ENCODE measurements around the gene TIMM50.
A peak's percentile ranks its signal among the peaks of the same experiment; 100 is the strongest.
"Not testable (repeated sequence)": the region's sequence is repeated elsewhere in the genome, so short reads cannot be mapped to it uniquely, and the experiment has no call there.

TIMM50 gene

DNA sequence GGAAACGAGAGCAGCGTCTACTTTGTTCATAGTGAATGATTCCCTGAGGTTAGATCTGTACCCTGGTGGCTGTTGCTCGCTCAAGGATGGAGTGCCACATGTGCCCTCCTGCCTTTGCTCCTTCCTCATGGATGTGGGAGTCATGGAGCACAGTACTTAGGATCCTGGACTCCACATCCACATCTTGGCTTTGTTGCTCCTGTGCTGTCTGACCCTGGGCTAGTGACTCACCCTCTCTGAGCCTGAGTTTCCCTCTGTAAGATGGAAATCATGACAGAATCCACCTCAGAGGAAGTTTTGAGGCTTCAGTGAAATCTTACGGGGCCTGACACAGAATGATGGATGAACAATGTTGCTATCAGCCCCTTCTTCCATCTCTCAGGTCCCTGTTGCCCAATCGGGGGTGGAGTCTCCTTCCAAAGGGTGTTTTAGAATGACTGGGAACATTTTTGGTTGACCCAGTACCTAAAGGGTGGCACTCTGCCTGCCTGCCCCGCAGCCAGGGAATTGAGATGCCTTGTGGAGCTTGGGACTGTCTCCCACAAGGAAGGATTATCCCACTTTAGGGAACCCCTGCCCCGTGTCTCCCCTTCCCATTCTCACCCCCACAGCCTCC, 9.8 kb upstream of the TIMM50 start:
- DNase-seq: no peak

DNA sequence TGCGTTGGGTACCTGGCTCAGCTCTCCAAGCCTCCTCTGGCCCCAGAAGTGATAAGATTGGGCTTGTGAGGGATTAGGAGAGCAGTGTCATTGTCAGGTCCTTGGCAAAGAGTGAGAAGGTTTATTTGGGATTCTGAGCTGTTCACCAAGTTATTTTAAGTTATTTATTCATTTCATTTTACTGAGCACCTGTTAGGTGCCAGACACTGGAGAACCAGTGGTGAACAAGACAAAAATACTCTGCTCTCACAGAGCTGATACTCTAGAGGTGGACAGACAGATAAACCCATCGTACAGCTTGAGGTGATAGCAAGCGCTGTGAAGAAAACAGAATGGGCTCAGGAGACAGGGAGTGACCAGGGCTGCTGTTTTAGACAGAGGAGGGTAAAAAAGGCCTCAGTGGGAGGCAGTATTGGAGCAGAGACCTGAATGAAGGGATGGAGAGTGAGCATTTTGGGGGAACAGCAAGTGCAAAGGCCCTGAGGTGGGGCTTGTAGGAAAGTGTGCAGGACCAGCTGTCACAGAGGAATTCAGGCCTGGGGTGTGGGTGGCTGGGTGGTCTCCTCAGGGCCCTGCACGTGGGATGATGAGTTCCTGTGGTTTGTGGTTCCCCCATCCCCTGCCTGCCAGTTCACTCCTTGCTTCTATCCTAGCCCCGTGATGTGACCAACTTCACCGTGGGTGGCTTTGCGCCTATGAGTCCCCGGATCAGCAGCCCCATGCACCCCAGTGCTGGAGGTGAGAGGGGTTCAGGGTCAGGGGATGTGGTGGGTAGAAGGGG, 8.7 kb upstream of the TIMM50 start:
- no peak for DNase-seq

DNA sequence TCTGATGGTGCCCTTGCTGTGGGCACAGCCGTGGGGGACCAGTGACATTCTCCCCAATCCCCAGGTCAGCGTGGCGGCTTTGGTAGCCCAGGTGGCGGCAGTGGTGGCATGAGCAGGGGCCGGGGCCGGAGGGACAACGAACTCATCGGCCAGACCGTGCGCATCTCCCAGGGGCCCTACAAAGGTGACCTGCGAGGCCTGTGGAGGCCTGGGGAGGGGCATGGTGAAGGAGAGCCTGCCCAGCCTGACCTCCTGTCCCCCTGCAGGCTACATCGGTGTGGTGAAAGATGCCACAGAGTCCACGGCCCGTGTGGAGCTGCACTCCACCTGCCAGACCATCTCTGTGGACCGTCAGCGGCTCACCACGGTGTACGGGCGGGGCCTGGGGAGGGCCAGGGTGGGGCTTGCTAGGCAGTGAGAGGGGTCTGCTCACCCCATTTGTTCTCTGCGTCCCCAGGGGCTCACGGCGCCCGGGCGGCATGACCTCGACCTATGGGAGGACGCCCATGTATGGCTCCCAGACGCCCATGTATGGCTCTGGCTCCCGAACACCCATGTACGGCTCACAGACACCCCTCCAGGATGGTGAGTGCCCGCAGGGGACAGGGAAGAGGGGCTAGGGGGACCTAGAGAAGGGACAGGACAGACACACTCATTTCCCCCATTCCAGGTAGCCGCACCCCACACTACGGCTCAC, 7.7 kb upstream of the TIMM50 start:
- no peak for DNase-seq

DNA sequence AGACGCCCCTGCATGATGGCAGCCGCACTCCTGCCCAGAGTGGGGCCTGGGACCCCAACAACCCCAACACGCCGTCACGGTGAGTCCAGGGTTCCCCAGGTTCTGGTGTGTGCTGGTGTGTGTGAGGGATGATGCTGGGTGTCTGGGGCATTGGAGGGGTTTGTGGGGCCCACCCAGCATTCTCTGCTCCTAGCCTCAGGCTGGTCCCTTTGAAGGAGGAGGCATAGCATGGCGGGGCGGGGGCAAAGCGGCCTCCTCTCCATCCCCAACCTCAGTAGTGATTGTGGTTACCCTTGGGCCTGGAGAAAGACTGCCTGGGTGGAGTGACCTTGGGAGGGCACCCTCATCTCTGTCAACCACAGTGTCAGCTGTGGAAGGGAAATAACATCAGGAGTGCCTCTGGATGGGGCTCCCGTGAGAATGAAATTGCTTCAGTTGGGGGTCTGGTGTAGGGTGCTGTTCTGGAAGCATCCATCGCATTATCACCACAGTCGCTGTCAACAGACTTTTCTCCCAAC, 7.1 kb upstream of the TIMM50 start:
- no peak for DNase-seq

DNA sequence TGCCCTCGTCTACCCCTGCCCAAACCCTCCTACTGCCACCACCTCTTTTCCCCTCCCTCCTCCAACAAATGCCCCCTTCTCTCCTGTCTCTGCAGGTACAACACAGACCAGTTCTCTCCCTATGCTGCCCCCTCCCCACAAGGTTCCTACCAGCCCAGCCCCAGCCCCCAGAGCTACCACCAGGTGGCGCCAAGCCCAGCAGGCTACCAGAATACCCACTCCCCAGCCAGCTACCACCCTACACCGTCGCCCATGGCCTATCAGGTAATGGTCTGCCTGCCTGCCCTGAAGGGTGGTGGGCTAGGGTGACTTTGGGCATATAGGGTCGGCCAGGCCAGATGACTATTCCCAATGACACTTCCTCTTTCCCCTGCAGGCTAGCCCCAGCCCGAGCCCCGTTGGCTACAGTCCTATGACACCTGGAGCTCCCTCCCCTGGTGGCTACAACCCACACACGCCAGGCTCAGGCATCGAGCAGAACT, 6.5 kb upstream of the TIMM50 start:
- peak; percentile 39 for DNase-seq

DNA sequence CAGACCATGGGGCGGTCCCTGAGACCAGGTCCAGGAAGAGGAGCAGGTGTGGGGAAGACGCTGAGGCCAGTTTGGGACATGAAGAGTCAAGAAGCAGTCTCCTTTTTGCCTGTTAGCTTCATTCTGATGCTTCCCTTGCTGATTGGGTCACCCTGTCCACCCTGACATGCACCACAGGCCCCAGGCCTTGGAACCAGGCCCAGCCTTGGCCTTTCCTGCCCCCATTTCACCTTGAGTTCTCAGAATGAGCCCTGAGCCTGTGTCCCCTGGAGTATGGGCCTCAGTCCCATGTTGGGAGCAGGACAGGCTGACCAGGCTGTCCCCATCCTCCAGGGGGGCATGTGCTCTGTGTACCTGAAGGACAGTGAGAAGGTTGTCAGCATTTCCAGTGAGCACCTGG, 4.9 kb upstream of the TIMM50 start:
- no peak for DNase-seq

DNA sequence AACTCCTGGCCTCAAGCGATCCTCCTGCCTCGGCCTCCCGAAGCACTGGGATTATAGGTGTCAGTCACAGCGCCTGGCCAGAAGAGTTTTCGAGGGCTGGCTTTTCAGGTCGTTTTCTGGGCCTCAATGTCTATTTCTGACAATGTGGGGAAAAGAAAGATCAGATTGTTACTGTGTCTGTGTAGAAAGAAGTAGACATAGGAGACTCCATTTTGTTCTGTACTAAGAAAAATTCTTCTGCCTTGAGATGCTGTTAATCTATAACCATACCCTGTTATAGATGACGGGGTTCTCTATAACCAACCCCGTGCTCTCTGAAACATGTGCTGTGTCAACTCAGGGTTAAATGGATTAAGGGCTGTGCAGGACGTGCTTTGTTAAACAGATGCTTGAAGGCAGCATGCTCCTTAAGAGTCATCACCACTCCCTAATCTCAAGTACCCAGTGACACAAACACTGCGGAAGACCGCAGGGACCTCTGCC, 1.3 kb upstream of the TIMM50 start:
- DNase-seq: not testable (repeated sequence)

DNA sequence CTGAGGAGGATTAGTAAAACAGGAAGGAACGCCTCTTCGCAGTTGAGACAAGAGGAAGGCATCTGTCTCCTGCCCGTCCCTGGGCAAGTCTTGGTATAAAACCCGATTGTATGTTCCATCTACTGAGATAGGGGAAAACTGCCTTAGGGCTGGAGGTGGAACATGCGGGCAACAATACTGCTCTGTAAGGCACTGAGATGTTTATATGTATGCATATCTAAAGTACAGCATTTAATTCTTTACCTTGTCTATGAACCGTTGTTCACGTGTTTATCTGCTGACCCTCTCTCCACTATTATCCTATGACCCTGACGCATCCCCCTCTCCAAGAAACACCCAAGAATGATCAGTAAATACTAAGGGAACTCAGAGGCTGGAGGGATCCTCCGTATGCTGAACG, 722 bp upstream of the TIMM50 start:
- no peak for DNase-seq

DNA sequence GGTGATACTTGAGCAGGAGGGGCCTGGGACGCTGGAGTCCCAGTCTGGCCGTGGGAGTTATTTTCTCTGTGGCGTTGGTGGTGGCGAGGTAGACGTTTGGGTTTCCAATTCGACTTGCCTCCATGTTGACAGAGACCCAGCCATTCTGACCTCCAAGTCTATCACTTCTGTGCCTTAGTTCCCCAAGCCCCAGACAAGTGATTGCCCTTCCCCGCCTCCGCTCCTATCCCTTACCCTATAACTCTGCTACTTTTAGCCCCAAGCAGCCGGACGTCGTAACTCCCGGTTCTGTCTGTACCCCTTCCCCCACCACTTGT, 549 bp downstream of the TIMM50 start:
- DNase-seq: no peak

DNA sequence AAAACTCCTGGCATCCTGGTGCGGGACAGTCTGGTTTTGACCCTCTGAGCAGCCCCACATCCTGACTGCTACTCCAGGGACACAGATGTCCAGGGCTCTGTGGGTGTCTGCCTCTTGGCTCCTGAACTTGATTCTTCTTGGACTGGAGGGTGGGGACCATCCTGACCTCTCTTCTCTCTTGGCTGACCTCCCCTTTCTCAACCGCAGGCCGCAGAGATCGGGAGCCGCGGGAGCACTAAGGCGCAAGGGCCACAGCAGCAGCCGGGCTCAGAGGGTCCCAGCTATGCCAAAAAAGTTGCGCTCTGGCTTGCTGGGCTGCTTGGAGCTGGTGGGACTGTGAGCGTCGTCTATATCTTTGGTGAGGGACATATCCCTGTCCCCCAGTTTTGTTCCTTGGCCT, 1.0 kb downstream of the TIMM50 start:
- no peak for DNase-seq

DNA sequence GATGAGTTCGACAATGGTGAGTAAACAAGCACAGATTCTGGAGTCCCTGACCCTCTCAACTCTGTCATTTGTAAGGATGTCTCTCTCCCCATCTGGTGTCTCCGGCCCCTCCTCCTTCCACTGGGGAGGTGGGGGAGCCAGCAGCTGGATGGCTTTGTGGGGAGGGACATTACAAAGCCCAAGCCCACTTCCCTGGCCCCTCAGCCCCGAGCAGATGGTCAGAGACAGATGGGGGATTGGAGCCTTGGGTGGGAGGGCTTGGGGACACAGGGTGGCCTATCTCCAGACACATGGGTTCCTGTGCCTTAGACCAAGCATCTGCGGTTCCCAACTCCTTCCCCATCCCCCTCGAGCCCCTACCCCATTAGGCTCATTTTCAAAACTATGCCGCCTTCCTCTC, 2.5 kb downstream of the TIMM50 start:
- no peak for DNase-seq

DNA sequence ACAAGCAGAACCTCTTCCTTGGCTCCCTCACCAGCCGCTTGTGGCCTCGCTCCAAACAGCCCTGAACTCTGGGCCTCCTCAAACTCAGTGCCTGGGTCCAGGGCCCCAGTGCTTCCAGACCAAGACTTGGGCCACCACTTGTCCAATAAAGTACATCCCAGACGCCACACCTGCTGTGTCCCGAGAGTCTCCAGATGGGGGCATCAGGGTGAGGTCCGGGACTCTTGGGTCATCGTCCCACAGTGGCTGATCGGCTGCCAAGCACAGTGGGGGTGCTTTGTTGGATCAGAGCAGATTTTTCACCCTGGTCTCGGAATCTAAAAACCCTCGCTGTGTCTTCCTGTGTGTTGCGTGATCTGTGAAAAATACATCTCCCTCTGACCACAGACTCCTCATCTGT, 9.1 kb downstream of the TIMM50 start:
- no peak for DNase-seq

DNA sequence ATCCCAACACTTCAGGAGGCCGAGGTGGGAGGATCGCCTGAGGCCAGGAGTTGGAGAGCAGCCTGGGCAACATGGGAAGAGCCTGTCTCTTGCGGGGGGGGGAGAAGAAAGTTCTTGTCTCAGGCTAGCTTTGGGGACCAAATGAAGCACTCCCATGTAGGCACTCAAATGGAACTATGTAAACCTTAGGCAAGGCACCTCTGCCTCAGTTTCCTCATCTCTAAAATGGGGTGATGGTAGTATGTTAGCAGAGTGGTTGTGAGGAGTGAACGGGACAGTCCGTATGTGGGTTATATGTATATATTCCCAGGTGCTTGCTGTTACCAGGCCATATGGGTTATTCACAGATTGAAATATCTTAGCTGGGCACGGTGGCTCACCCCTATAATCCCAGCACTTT, 11.6 kb downstream of the TIMM50 start:
- DNase-seq: no peak

DNA sequence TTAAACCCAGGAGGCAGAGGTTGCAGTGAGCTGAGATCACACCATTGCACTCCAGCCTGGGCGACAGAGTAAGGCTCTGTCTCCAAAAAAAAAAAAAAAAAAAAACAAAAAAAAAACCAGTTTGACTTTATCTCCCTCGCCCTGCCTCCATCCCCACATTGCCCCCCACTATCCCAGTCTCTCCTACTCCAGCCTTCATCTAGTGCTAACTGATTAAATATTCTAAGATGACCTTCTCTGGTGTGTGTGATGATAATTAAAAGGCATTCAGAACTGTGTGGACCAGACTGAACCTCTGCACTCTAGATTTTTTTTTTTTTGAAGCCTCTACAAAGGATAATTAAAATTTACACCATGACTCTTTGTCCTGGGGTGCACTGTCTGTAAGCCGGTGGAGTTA, 12.2 kb downstream of the TIMM50 start:
- no peak for DNase-seq

DNA sequence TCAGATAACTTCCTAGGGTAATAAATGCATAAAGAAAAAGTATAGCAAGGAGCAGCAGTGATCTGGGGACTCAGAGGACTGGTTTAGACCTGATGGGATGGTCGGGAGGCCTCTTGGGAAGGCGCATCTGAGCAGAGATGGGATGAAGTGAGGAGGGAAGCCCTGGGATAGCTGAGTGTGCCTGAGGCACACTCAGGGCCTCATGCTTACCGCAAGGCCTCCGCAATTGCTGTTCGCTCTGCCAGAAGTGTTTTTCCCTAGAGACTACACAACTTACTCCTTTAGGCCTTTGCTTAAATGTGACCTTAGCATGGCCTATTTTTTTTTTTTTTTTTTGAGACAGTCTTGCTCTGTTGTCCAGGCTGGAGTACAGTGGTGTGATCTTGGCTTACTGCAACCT, 14.0 kb downstream of the TIMM50 start:
- DNase-seq: no peak

DNA sequence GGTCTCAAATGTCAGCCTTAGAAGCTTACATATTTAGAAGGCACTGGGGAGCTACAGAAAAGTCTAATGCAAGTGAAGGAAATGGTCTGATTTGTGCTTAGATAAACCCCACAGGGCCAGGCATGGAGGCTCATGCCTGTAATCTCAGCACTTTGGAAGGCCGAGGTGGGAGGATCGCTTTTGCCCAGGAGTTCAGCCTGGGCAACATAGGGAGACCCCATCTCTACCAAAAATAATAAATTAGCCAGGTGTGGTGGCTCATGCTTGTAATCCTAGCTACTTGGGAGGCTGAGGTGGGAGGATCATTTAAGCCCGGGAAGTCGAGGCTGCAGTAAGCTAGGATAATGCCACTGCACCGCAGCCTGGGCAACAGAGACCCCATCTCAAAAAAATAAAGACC, 15.4 kb downstream of the TIMM50 start:
- no peak for DNase-seq

DNA sequence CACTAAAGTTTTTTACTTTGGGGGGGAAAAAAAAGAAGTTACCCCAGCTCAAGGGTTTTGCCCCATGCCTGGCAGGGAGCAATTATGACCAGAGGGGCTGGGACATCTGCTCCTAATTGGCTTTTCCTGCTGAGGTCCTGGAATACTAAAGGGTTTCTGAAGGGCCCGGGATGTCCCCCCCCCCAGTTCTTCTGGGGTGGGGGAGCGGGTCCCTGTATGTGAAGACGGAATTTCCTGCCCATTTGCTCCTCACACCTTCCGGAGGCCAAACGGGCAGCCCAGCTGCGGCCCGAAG, 17.0 kb downstream of the TIMM50 start:
- no peak for DNase-seq

DNA sequence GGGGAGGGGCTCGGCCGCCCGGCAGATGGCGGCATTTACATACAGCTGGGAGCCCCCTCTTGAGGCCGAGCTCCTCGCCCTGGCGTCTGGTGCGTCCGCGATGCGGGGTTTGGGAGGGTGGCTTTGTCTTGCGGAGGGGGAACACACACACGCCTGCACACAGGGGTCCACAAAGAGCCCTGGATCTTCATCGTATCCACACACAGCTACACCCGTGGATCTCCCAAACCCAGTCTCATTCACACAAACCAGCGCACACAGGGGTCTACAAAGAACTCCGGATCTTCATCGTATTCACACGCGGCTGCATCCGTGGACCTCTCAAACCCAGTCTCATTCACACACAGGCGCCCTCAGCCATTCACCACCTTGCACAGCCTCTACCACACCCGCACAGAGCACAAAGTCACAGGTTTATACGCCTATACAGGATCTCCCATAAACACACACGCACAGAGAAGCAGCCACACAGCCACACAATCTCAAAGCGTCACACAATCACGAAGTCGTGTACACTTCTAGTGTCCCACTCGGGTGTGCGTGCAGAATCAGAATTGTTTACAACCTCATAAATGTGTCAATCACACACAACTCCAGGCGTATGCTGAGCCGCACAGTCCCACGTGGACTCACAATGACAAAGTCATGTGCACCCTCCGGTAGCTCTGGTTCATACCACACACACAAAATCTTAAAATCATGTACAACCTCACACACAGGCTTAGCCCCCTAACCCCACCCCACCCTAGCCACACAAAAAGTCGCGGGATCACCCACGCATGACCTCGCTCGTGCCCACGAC, 17.6 kb downstream of the TIMM50 start:
- DNase-seq: no peak

DNA sequence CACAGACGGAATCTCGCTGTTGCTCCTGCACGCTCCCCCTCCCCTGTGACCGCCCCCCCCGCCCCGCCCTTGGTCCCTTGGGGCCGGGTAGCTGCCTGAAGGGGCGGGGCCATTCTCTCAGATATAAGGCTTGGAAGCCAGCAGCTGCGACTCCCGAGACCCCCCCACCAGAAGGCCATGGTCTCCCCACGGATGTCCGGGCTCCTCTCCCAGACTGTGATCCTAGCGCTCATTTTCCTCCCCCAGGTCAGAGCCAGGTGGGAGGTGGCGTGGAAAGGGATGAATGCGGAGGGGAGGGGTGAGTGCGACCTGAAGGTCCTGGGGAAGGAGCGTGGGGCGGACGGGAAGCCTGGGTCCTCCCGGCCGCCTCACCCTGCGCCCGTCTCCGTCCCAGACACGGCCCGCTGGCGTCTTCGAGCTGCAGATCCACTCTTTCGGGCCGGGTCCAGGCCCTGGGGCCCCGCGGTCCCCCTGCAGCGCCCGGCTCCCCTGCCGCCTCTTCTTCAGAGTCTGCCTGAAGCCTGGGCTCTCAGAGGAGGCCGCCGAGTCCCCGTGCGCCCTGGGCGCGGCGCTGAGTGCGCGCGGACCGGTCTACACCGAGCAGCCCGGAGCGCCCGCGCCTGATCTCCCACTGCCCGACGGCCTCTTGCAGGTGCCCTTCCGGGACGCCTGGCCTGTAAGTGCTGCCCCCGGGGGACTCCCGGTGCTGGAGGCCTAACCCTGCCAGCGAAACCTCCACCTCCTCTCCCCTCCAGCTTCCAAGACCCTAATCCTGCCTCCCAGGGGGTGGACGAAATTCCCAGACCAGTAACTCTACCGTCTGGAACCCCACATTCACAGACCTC, 18.4 kb downstream of the TIMM50 start, which contains the start of gene DLL3:
Gene DLL3, plus strand, starts transcription at position 150 of the 845 bp plus-strand sequence. Its CDS starts 28 bp downstream, at position 178.
- no peak for DNase-seq

DNA sequence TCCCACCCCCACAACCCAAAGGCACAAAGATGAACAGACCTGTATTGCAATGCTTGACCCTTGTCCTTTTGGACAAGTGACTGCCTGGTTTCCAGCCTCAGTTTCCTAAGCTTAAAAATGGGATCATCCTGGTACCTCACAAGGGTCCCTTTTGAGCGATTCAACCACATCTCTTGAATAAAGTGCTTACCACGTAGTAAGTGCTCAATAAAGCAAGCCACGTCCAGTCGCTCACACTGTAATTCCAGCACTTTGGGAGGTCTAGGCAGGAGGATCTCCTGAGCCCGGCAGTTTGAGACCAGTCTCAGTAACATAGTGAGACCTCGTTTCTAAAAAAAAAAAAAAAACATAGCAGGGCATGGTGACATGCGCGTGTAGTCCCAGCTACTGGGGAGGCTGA, 19.3 kb downstream of the TIMM50 start:
- no peak for DNase-seq

DNA sequence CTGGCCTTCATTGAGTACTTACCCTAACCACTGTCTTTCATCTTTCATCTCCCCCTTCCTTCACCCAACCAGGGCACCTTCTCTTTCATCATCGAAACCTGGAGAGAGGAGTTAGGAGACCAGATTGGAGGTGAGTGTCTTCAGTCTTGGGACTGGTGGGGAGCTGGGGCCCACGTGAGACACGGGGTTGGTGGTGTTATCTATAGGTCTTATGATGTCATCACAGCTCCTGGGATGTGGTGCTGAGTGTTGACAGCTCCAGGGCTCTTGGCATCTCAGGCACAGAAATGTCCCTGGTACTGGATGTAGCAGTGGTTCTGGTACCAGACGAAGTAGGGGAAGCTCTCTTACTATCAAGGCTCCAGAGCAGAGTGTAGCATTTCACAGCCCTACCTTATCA, 19.9 kb downstream of the TIMM50 start:
- no peak for DNase-seq

DNA sequence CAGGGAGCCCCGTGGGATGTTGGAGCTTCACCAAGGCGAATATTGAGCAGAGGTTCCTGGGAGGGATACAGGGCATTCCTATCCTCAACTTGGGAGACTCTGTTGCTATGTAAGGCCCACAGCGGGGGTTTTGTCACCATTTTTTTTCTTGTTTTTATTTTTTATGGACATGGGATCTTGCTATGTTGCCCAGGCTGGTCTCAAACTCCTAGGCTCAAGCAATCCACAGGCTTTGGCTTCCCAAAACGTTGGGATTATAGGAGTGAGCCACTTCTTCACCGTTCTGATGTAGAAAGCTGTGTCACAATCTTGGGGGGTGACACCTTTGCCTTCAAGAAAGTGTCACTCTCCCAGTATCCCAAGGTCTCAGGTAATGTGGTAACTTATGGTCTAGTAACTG, 20.7 kb downstream of the TIMM50 start:
- DNase-seq: no peak
